COLO829 (cell line): ENCODE results near the gene ZFX.
"Not testable (repeated sequence)": the region's sequence is repeated elsewhere in the genome, so short reads cannot be mapped to it uniquely, and the experiment has no call there.

Experiments used
- DNase-seq: peaks from one replicate; pipeline ENCODE4 v3.0.0; 2012; ENCODE audit warnings: low spot score

Gene ZFX

GRCh38 chrX:24151513-24151912 lies 2.0 kb downstream of the ZFX start:
- DNase-seq = no peak

GRCh38 chrX:24153178-24153795 lies 3.8 kb downstream of the ZFX start:
- DNase-seq = no peak

DNA sequence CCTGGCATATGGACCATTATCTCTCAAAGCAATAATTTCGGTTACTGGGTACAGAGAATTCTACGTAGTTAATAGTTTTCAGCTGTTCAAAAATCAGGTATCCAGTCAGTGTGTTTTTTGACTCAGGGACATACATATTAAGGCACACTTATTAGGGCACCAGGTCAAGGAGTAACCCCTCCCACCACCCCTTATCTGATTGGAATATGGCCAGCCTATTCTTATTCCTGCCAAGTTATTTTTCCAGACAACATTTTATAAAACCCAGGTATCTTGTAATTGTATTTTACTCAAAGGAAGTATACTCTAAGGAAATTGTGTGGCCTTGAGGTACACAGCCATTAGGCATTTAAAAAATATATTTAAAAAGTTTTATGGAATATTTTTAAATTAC lies 4.3 kb downstream of the ZFX start:
- no peak for DNase-seq

DNA sequence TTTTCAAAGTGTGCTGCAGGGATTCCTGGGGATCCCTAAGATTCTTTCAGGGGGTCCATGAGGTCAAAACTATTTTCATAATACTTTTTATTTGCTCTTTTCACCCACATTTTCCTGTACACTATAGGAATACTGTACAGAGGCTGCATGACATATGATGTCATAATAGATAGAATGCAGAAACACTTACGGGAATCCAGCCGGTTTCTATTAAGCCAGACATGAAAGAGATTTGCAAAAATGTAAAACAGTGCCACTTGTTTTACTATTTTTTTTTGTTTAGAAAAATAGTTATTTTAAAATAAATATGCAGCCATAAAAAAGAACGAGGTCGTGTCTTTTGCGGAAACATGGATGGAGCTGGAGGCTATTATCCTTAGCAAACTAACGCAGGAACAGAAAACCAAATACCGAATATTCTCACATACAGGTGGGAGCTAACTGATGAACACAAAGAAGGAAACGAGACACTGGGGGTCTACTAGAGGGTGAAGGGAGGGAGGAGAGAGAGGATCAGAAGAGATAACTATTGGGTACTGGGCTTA lies 5.0 kb downstream of the ZFX start:
- no peak for DNase-seq

- not testable (repeated sequence) for DNase-seq
Observed at GRCh38 chrX:24155747-24156146, 6.2 kb downstream of the ZFX start.

- DNase-seq = no peak
Observed at GRCh38 chrX:24156177-24156576, 6.6 kb downstream of the ZFX start.

GRCh38 chrX:24158881-24159280 lies 9.4 kb downstream of the ZFX start:
- no peak for DNase-seq

- no peak for DNase-seq
Observed at GRCh38 chrX:24166078-24166477, 16.5 kb downstream of the ZFX start.

- DNase-seq = no peak
Observed at GRCh38 chrX:24167719-24168472, 18.4 kb downstream of the ZFX start.

- no peak for DNase-seq
Observed at GRCh38 chrX:24168807-24169206, 19.3 kb downstream of the ZFX start.

GRCh38 chrX:24169211-24169610 lies 19.7 kb downstream of the ZFX start:
- no peak for DNase-seq

DNA sequence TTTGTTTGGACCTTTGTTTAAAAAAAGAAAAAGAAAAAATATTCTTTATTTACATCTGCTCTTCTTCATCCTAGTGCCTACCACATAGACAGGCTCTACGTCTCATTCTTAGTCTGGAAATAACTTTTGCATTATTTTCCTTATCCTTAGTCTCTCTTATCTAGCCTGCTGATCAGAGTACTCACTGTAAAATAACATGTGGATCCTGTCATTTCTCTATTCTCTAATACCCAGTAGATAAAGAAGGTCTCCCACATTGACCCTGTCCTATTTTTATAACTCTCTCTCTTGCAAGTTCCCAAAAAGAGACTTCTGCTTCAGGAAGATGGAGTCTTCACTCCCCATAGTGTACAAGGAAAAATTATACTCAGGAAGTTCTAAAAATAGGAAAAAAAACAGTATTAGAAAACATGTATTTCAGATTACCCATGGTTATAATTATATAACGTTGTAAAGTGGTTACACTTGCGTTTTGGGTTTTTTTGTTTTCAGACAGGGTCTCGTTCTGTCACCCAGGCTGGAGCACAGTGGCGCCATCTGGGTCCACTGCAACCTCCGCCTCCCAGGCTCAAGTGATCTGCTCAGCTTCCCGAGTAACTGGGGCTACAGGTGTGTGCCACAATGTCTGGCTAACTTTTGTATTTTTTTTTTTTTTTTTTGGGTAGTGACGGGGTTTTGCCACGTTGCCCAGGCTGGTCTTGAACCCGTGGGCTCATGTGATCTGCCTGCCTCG lies 23.8 kb downstream of the ZFX start:
- no peak for DNase-seq

GRCh38 chrX:24175276-24175675 lies 25.7 kb downstream of the ZFX start:
- DNase-seq = no peak

DNA sequence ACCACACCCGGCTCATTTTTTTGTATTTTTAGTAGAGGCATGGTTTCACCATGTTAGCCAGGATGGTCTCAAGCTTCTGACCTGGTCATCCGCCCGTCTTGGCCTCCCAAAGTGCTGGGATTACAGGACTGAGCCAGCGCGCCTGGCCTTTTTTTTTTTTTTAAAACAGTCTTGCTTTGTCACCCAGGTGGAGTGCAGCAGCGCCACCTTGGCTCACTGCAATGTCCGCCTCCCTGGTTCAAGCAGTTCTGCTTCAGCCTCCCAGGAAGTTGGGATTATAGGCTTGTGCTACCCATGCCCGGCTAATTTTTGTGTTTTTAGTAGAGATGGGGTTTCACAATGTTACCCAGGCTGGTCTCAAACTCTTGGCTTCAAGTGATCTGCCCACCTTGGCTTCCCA lies 28.9 kb downstream of the ZFX start:
- DNase-seq = no peak

DNA sequence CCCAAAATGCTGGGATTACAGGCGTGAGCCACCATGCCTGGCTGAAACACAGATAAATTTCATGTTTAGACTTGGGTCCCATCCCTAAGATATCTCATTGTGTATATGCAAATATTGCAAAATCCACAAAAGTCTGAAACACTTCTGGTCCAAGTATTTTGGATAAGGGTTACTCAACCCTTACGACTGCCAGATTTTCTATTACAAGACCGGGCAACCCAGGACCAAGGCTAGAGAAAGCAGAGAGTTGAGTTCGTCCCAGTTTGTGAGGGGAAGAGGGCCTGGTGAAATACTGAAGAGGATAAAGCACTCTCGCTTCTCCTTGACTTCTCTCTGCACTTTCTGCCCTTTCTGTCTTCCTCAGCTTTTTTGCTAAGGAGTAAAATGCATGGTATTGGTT lies 34.5 kb downstream of the ZFX start:
- no peak for DNase-seq

DNA sequence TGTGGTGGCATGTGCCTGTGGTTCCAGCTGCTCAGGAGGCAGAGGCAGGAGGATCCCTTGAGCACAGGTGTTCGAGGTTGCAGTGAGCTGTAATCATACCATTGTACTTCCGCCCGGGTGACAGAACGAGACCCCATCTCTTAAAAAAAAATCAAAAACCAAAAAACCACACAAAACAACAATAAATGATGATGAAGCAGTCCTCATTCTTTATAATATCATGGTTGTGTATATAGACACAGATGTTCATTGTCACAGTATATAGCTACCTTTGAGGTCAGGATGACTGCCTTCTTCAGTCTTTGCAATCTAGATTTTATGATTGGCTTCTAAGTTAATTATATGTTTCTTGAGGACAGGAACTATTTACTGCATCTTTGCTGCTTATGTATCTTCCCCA lies 37.0 kb downstream of the ZFX start:
- DNase-seq = no peak

DNA sequence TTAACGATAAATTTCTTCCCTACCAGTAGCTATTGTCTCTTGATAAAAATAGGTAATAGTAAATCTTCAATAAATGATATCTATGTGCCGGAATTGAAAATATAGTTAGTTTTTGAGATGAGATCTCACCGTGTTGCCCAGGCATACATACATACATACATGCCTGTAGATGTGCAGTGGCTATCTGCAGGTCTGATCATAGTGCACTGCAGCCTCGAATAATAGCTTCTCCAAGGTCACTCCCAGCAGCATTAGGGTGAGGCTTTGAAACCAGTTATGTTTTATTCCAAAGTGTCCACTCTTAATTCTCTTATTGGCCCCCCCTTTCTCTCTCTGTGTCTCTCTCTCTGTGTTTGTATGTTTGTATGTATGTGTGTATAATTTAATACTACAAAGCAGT lies 37.5 kb downstream of the ZFX start:
- no peak for DNase-seq

DNA sequence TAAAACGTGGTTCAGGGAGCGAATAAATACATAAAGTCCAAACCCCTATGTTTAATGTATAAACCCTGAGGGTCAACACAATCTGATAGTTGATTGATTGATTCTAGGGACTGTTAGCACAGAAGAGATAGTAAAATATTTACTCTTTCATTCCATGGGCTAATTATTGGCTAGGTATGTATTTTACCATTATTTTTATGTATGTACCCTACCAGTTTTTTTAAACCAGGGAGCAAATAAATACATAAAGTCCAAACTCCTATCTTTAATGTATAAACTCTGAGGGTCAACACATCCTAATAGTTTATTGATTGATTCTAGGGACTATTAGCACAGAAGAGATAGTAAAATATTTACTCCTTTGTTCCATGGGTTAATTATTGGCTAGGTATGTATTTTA lies 40.0 kb downstream of the ZFX start:
- DNase-seq = no peak

- no peak for DNase-seq
Observed at GRCh38 chrX:24190500-24191156, 41.1 kb downstream of the ZFX start.

- no peak for DNase-seq
Observed at GRCh38 chrX:24196509-24196908, 47.0 kb downstream of the ZFX start.

- DNase-seq = no peak
Observed at GRCh38 chrX:24198101-24198500, 48.6 kb downstream of the ZFX start.

DNA sequence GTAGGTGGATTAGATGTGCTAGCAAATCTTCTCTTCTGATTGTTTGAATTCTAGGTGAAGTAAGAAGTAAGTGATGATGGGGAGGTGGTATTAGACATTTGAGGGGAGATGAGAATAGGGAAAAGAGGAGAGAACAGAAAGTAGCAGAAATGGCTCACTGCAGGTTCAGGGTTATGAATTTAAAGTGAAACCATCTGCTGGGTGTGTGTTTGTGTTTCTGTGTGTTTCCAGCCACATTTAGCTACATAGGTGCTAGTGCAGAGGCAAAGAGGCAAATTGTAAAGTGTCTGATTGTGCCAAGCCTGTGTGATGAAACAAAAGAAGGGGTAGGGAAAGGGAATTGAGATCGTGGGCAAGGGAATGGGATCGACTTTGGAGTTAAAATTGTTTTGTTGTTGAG lies 50.6 kb downstream of the ZFX start:
- no peak for DNase-seq

DNA sequence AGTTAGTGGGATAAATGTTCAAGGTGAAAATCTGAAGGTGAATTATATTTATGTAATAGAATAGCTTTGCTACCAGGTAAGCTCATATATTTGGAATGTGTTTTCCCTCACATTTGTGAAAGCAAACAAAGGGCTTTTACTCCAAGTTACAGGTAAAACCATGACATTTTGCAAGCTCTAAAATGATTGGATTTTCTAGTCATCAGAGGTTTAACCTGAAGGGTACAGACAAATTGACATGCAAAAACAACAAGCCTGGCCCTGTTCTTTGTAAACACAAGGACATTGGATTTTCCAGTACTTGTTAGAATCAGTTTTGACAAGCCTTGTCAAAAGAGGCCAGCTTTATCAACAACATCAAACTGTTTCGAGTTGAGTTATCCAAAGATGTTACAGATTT lies 51.7 kb downstream of the ZFX start:
- no peak for DNase-seq
